ENCODE data around the gene TRMT6. TPM values are rescaled to one million over a fixed set of nuclear protein-coding genes. Genes with fewer than 3 reads are reported as not detected.

TRMT6 gene
- total RNA-seq, 1 donor from 2014 or later: 18.4 TPM

DNA sequence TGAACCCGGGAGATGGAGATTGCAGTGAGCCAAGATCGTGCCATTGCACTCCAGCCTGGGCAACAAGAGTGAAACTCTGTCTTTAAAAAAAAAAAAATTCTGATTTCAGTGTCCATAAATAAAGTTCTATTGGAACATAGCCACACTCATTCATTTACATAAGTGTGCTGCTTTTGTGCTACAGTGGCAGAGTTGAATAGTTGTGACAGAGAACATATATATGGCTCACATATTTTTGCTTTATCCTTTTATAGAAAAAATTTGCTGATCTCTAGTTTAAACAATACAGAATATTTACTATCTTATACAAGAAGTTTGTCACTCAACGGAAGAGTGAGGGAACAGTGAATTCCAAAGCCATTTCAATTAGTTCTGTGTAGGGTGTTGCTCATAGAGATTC, 18.1 kb upstream of the TRMT6 start:
- Mint-ChIP-seq H3K27me3 (ENCODE audit: unreplicated experiment) (no peaks in the 10 kb centered on the region), H3K4me3 (ENCODE audit: unreplicated experiment) (no peak overlapping the region), H3K36me3 (ENCODE audit: unreplicated experiment) (no peaks in the 10 kb centered on the region), H3K27ac (ENCODE audit: unreplicated experiment) (no peak overlapping the region), H3K4me1 (ENCODE audit: low read depth, unreplicated experiment) (no peaks in the 10 kb centered on the region), H3K9me3 (ENCODE audit: unreplicated experiment) (no peaks in the 10 kb centered on the region)
- TF ChIP-seq, protein P1, sequence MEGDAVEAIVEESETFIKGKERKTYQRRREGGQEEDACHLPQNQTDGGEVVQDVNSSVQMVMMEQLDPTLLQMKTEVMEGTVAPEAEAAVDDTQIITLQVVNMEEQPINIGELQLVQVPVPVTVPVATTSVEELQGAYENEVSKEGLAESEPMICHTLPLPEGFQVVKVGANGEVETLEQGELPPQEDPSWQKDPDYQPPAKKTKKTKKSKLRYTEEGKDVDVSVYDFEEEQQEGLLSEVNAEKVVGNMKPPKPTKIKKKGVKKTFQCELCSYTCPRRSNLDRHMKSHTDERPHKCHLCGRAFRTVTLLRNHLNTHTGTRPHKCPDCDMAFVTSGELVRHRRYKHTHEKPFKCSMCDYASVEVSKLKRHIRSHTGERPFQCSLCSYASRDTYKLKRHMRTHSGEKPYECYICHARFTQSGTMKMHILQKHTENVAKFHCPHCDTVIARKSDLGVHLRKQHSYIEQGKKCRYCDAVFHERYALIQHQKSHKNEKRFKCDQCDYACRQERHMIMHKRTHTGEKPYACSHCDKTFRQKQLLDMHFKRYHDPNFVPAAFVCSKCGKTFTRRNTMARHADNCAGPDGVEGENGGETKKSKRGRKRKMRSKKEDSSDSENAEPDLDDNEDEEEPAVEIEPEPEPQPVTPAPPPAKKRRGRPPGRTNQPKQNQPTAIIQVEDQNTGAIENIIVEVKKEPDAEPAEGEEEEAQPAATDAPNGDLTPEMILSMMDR (IDR thresholded peaks at IDR 0.05; ENCODE audit: partially characterized antibody, unreplicated experiment): no peak
- DNase-seq: no peak

DNA sequence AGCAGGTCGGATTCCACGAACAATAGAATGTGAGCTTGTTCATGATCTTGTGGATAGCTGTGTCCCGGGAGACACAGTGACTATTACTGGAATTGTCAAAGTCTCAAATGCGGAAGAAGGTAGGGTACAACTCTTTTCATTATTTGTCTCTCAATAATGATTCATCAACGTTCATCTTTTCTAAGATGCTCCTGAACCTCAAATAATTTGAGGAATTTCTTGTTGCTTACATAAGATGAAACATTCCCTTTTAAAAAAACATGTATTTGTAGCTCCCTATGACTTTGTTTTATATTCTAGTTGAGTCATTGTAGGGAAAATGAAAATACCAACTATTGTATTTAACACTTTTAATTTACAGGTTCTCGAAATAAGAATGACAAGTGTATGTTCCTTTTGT, 17.1 kb upstream of the TRMT6 start:
- H3K9me3 Mint-ChIP-seq (ENCODE audit: unreplicated experiment): no peaks in the 10 kb centered on the region
- no peak overlapping the region for H3K4me3 Mint-ChIP-seq (ENCODE audit: unreplicated experiment)
- H3K27ac Mint-ChIP-seq (ENCODE audit: unreplicated experiment): no peak overlapping the region
- no peak for DNase-seq
- H3K36me3 Mint-ChIP-seq (ENCODE audit: unreplicated experiment): no peaks in the 10 kb centered on the region
- H3K4me1 Mint-ChIP-seq (ENCODE audit: low read depth, unreplicated experiment): no peaks in the 10 kb centered on the region
- TF ChIP-seq, protein P1 (IDR thresholded peaks at IDR 0.05; ENCODE audit: partially characterized antibody, unreplicated experiment): no peak
- no peaks in the 10 kb centered on the region for H3K27me3 Mint-ChIP-seq (ENCODE audit: unreplicated experiment)

DNA sequence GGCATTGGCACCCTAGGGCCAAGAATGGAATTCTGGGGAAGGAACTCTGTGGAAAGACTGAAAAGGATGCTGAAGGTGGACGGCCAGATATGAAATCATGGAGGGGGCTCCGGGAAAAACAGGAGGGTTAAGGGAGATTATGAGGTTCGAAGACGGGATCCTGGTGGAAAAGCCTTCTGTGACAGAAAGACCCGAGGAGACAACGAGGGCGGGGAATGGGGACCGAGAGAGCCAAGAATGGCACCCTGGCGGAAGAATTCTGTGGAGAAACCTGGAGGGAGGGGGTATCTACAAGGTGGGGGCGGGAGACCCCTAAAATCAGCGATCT, 426 bp downstream of the TRMT6 start:
- Mint-ChIP-seq H3K36me3 (ENCODE audit: unreplicated experiment) (no peaks in the 10 kb centered on the region), H3K27ac (ENCODE audit: unreplicated experiment) (peak overlapping the region; percentile 84), H3K9me3 (ENCODE audit: unreplicated experiment) (peaks cover 4% of the 10 kb centered on the region), H3K27me3 (ENCODE audit: unreplicated experiment) (peaks cover 5% of the 10 kb centered on the region), H3K4me3 (ENCODE audit: unreplicated experiment) (peak overlapping the region; percentile 99), H3K4me1 (ENCODE audit: low read depth, unreplicated experiment) (peaks cover 5% of the 10 kb centered on the region)
- no peak for DNase-seq
- TF ChIP-seq, protein P1 (IDR thresholded peaks at IDR 0.05; ENCODE audit: partially characterized antibody, unreplicated experiment): no peak

DNA sequence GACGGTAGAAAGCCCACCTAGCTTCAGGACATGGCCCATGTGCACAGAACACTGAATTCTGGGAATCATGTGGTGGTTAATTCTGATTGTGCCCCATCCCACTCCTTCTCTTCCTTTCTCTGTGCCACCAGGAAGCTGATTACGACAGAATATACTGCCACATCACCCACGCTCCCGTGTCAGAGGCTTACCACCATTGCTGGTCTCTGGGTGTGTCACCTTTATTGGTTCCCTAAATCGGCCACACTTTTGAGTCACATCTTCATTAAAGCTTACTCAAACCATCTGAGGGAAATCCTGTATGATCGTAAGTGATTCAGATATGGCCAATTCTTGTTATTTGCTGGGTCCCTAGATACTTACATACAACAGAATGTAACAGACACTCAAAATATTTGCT, 3.1 kb downstream of the TRMT6 start:
- TF ChIP-seq, protein P1 (IDR thresholded peaks at IDR 0.05; ENCODE audit: partially characterized antibody, unreplicated experiment): no peak
- H3K4me1 Mint-ChIP-seq (ENCODE audit: low read depth, unreplicated experiment): peaks cover 5% of the 10 kb centered on the region
- no peak overlapping the region for H3K4me3 Mint-ChIP-seq (ENCODE audit: unreplicated experiment)

DNA sequence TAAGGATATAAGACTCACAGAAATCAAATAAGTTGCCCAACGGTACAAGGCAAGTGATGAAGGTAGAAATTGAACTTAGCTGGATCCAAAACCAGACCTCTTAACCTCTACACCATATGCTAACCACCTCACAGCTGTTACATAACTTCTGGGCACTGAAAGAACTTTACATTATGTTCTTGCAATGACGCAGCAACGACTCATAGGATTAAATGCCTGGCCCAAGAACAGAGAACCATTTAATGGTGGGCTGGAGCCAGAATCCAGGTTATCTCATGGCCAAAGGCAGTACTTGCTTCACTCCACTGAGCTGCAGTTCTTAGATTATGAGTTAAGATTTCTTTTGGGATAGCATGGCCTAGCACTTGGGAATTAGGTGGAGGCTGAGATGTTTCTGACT, 4.4 kb downstream of the TRMT6 start:
- peaks cover 5% of the 10 kb centered on the region for H3K27me3 Mint-ChIP-seq (ENCODE audit: unreplicated experiment)
- H3K4me1 Mint-ChIP-seq (ENCODE audit: low read depth, unreplicated experiment): peaks cover 3% of the 10 kb centered on the region
- no peak for DNase-seq
- TF ChIP-seq, protein P1 (IDR thresholded peaks at IDR 0.05; ENCODE audit: partially characterized antibody, unreplicated experiment): no peak
- no peak overlapping the region for H3K4me3 Mint-ChIP-seq (ENCODE audit: unreplicated experiment)
- H3K27ac Mint-ChIP-seq (ENCODE audit: unreplicated experiment): no peak overlapping the region
- H3K36me3 Mint-ChIP-seq (ENCODE audit: unreplicated experiment): peaks cover 7% of the 10 kb centered on the region
- peaks cover 4% of the 10 kb centered on the region for H3K9me3 Mint-ChIP-seq (ENCODE audit: unreplicated experiment)

More for the DNA sequence above, 3.1 kb downstream of the TRMT6 start:
- Mint-ChIP-seq H3K9me3 (ENCODE audit: unreplicated experiment) (peaks cover 4% of the 10 kb centered on the region), H3K27me3 (ENCODE audit: unreplicated experiment) (peaks cover 5% of the 10 kb centered on the region), H3K36me3 (ENCODE audit: unreplicated experiment) (peaks cover under 1% of the 10 kb centered on the region), H3K27ac (ENCODE audit: unreplicated experiment) (no peak overlapping the region)
- DNase-seq: no peak

Data from glutamatergic neuron (in vitro differentiated cells).